GM18499 (cell line): ENCODE data around the gene KANTR.
"Not testable (repeated sequence)": the region's sequence is repeated elsewhere in the genome, so short reads cannot be mapped to it uniquely, and the experiment has no call there.

Experiments used
- ATAC-seq: cut with Tn5 transposase; IDR thresholded peaks from one replicate; pipeline ENCODE4 v1.9.1; 2021; ENCODE audit warnings: moderate number of reproducible peaks; ENCODE audit not compliant: insufficient read depth, unreplicated experiment

KANTR gene

DNA sequence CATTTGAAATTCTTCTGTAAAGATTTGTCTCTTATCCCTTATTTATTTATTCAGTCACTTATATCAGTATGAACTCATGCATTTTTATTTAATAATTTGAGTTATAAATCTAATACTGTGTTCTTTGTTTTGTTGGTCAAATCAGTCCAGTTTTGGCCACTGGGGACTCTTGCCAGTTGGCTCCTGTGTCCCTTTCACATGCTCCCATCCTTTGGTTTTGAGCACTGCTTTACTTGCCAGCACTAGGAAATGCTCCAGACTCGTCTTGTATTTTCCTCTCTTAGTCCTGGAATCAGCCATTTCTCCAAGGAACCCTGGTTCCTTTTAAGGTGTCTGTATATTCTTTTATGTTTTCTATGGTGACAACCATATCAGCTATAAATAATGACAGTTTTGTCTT is 28.1 kb downstream of the KANTR start:
- ATAC-seq: no peak

DNA sequence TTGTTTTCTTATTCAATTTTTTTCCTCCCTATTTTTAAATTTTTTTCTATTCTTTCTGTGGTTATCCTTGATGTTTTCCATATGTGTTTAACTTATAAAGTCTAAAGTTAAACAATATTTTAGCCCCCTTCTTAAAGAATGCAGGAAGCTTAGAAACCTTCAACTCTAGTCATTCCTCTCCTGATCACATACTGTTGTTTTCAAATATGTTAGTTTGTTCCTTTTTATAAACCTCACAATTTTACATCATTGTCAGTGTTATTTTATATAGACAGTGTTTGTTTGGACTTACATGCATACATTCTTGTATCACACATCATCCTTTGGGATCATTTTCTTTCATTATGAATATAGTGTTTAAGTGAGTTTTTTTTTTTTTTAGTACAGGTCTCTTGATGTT is 31.6 kb downstream of the KANTR start:
- no peak for ATAC-seq

DNA sequence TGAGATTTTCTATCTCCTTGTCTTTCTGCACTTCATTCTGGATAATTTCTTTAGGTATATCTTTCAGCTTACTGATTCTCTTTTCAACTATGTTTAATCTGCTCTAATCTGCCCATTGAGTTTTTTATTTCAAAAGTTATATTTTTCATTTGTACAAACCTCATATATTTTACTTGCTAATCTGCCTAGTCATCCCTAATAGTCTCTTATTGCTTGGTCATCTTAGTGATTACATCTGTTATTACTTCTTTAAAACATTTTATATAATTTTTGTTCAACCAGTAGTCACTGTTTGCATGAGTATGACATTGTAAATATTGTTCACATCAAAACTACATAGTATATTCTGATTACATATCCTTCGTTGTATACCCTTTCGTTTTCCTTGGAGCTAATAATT is 32.4 kb downstream of the KANTR start:
- ATAC-seq: no peak

DNA sequence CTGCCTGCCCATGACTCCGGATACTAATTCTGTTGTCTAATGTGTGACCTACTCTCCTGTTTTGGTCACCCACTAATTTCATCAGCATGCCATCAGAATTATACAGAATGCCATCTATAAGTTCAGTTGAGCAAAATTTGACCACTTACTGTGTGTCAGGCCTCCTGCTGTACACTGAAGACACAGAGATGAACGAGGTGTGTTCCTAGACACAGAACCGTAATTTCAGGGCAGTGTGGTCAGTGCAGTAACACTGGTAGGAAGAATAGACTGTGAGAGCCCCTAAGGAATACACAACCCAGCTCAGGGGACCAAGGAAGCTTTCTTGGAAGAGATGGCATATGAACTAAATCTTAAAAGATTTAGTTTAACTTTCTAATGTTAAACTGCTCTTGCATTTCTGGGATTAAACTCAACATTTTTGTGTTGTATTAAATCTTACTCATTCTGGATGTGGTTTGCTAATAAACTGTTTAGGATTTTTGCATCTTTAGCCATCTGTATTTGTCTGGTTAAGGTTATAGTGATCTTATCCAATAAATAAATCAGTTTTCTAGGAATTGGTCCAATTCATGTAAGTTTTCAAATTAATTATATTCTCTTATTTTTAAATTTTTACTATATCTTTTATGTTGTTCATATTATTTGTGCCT is 34.3 kb downstream of the KANTR start:
- no peak for ATAC-seq

- no peak for ATAC-seq
Measured at GRCh38 chrX:53133400-53133799, 39.5 kb downstream of the KANTR start.

DNA sequence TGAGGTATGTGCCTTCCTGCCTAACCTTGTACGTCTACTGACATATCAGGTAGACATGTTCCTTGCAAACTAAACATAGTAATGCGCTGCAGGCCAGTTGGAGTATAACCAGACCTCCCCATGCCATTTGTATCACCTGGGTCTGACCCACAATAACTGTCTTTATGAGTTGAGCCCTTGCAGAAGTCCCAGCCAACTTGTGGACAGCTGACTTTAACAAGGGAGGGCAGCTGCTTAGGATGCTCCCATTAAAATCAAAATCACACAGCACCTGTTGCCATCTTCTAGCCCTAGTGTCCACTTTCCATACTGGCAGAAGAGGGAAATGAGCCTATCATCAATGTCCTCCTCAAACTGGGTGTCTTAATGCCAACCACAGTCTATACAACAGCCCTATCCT is 41.6 kb downstream of the KANTR start:
- ATAC-seq: no peak

GRCh38 chrX:53153581-53153980 is 59.6 kb downstream of the KANTR start:
- ATAC-seq: no peak

- no peak for ATAC-seq
Measured at GRCh38 chrX:53155512-53156206, 61.7 kb downstream of the KANTR start.

- no peak for ATAC-seq
Measured at GRCh38 chrX:53156207-53156596, 62.3 kb downstream of the KANTR start.

GRCh38 chrX:53159184-53159583 is 65.2 kb downstream of the KANTR start:
- ATAC-seq: no peak

DNA sequence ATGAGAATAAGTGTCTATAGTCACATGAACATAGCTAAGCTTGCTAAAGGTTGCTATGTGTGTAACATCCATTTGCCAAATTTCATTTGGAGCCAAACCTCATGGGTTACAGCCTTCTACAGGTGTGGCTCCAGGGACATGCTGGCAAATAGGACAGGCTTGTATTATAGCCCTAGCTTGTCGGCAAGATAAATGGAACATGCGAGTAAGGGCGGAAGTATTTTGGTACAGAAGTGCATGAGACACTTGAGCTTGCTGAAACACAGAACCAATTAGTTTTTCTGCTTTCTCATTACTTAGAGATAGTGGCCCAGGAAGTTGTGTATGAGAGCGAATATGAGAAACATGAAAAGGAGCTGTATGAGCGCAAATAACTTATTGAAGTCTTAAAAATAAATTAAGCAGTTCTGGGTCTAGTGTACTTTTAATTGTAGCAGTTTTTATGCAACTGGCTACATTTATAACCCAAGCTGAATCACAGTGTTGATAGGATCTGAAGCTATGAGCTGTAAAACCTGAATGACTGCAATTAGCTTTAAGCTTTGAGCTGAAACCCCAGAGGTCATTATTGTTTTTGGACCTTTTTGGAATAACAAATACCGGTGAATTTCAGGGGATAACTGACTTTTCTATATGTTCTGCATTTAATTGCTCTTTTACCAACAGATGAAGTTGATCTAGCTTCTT is 66.5 kb downstream of the KANTR start:
- no peak for ATAC-seq

GRCh38 chrX:53163436-53163835 is 69.5 kb downstream of the KANTR start:
- no peak for ATAC-seq

DNA sequence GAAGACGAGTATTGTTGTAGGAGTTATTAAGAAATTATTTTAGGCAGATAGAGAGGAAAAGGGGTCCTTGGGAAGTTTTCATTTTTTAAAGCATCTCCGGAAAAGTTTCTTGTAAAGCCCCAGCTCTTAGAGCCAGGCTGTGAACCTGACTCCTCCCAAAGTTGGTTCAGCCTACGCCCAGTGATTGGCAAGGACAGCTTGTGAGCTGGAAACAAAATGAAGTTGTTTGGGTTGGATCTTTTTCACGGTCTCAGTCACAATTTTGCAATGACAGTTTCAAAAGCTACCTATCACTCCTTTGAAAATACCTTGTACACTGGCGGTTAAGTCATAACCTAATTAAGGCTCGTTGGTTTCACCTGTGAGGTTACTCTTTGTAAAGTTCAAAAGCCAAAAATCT is 70.6 kb downstream of the KANTR start:
- ATAC-seq: not testable (repeated sequence)

- no peak for ATAC-seq
Measured at GRCh38 chrX:53166103-53166502, 72.2 kb downstream of the KANTR start.

GRCh38 chrX:53171356-53171755 is 77.4 kb downstream of the KANTR start:
- no peak for ATAC-seq
